ENCODE measurements around the gene TXNRD2. TPM values are rescaled to one million over a fixed set of nuclear protein-coding genes. Genes with fewer than 3 reads are reported as not detected.

TXNRD2 gene
- total RNA-seq, 1 experiment from 2014 or later: 19.7 TPM

- Histone ChIP-seq H3K4me3 (replicated peaks in 1 of 2; ENCODE audit: low read depth in 1 of 2, low read length in 2 of 2) (peak overlapping the region; percentile 74 to 80), H3K4me2 (ENCODE audit: low read length) (peak overlapping the region; percentile 89), H3K79me2 (ENCODE audit: insufficient read depth, low read length) (peaks cover 50% of the 10 kb centered on the region), H3K36me3 (ENCODE audit: control insufficient read depth in 1 of 2, insufficient read depth in 2 of 2, low read length in 2 of 2) (peaks cover 0 to 6% of the 10 kb centered on the region in 2 experiments; a peak in 1 of 4 replicates), H4K20me1 (ENCODE audit: insufficient read depth) (no peaks in the 10 kb centered on the region), H3K27ac (ENCODE audit: low read depth, low read length) (peak overlapping the region; percentile 96), H3K9me3 (ENCODE audit: control insufficient read depth in 1 of 2, insufficient read depth in 1 of 2, low read depth in 1 of 2, low read length in 2 of 2) (no peaks in the 10 kb centered on the region), H3K4me1 (ENCODE audit: control insufficient read depth in 1 of 2, insufficient read depth in 2 of 2, low read length in 2 of 2) (peaks cover 19 to 24% of the 10 kb centered on the region in 2 experiments), H3K9ac (ENCODE audit: low read length) (peak overlapping the region; percentile 98), H3K9me2 (ENCODE audit: insufficient read depth) (no peaks in the 10 kb centered on the region), H3K27me3 (ENCODE audit: insufficient read depth, low read length) (no peaks in the 10 kb centered on the region), H2AFZ (ENCODE audit: low read depth, low read length, poor library complexity, severe bottlenecking) (no peak overlapping the region)
- ATAC-seq (peak; percentile 52), DNase-seq (ENCODE audit: low read depth, low spot score) (no peak)
- ChIA-PET RAD21 (ENCODE audit: low non-redundant PET in 1 of 2, low total read pairs in 2 of 2, uncharacterized antibody in 2 of 2, unreplicated experiment in 2 of 2) (no interaction called here), POLR2A (no interaction called here), CTCF (interaction anchor here (3.8 kb wide), 1 partner anchor 13 kb away, joined by 18 read pairs; no protein-coding TSS in a partner anchor)
- intact Hi-C loops (cut with micrococcal nuclease): no loop called here
- TF ChIP-seq POLR2AphosphoS5 (IDR thresholded peaks at IDR 0.05; ENCODE audit: low read depth, low read length) (no peak), YY1 (IDR thresholded peaks at IDR 0.05; ENCODE audit: extremely low read depth, insufficient replicate concordance, low read depth, low read length) (no peak), ZNF274 (IDR thresholded peaks at IDR 0.05; ENCODE audit: low read depth, low read length) (no peak), ATF3 (IDR thresholded peaks at IDR 0.05) (no peak), CEBPB (IDR thresholded peaks at IDR 0.05; ENCODE audit: low read depth) (no peak), SIN3A (IDR thresholded peaks at IDR 0.05; ENCODE audit: low read depth) (no peak), EGR1 (IDR thresholded peaks at IDR 0.05; ENCODE audit: low read depth) (no peak), SP1 (IDR thresholded peaks at IDR 0.05; ENCODE audit: low read depth) (no peak), TCF7L2 (IDR thresholded peaks at IDR 0.05; ENCODE audit: borderline replicate concordance, extremely low read depth, insufficient read depth, insufficient read length) (no peak), REST (IDR thresholded peaks at IDR 0.05; ENCODE audit: low read depth) (no peak), CBX3 (IDR thresholded peaks at IDR 0.05; ENCODE audit: low read depth) (no peak), EZH2 (IDR thresholded peaks at IDR 0.05) (no peak), JUND (IDR thresholded peaks at IDR 0.05) (no peak), SRF (IDR thresholded peaks at IDR 0.05; ENCODE audit: low read depth) (no peak), ELF1 (IDR thresholded peaks at IDR 0.05; ENCODE audit: borderline replicate concordance, low read depth) (no peak), FOSL1 (IDR thresholded peaks at IDR 0.05; ENCODE audit: low read depth) (no peak), EZH2phosphoT487 (IDR thresholded peaks at IDR 0.05; ENCODE audit: borderline replicate concordance) (no peak)
- TF ChIP-seq, protein P1, sequence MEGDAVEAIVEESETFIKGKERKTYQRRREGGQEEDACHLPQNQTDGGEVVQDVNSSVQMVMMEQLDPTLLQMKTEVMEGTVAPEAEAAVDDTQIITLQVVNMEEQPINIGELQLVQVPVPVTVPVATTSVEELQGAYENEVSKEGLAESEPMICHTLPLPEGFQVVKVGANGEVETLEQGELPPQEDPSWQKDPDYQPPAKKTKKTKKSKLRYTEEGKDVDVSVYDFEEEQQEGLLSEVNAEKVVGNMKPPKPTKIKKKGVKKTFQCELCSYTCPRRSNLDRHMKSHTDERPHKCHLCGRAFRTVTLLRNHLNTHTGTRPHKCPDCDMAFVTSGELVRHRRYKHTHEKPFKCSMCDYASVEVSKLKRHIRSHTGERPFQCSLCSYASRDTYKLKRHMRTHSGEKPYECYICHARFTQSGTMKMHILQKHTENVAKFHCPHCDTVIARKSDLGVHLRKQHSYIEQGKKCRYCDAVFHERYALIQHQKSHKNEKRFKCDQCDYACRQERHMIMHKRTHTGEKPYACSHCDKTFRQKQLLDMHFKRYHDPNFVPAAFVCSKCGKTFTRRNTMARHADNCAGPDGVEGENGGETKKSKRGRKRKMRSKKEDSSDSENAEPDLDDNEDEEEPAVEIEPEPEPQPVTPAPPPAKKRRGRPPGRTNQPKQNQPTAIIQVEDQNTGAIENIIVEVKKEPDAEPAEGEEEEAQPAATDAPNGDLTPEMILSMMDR (IDR thresholded peaks at IDR 0.05 in 2 of 3, conservative IDR thresholded peaks at IDR 0.05 in 1 of 3; ENCODE audit: borderline replicate concordance in 1 of 3, insufficient read depth in 1 of 3, low read depth in 2 of 3, low read length in 2 of 3): no peak
- TF ChIP-seq, protein P2, sequence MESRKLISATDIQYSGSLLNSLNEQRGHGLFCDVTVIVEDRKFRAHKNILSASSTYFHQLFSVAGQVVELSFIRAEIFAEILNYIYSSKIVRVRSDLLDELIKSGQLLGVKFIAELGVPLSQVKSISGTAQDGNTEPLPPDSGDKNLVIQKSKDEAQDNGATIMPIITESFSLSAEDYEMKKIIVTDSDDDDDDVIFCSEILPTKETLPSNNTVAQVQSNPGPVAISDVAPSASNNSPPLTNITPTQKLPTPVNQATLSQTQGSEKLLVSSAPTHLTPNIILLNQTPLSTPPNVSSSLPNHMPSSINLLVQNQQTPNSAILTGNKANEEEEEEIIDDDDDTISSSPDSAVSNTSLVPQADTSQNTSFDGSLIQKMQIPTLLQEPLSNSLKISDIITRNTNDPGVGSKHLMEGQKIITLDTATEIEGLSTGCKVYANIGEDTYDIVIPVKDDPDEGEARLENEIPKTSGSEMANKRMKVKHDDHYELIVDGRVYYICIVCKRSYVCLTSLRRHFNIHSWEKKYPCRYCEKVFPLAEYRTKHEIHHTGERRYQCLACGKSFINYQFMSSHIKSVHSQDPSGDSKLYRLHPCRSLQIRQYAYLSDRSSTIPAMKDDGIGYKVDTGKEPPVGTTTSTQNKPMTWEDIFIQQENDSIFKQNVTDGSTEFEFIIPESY (IDR thresholded peaks at IDR 0.05; ENCODE audit: extremely low read depth, insufficient replicate concordance, low read length): no peak
- TSS peak; percentile 41 for BruUV-seq (replicated peaks)
These were observed 868 bp downstream of the TXNRD2 start for GRCh38 chr22:19940536-19941364.

All from HCT116 (cell line).